ENCODE measurements around the gene CEACAM4.
"Not testable (repeated sequence)": the region's sequence is repeated elsewhere in the genome, so short reads cannot be mapped to it uniquely, and the experiment has no call there.

CEACAM4 gene

GRCh38 chr19:41626877-41627276 is at the start of gene CEACAM4:
Gene CEACAM4, minus strand, starts transcription at chr19:41627074. Its CDS starts 111 bp downstream, at chr19:41626963.
- in situ Hi-C loops (cut with MboI; ENCODE audit: low sequenced_read_pairs) = no loop called here

DNA sequence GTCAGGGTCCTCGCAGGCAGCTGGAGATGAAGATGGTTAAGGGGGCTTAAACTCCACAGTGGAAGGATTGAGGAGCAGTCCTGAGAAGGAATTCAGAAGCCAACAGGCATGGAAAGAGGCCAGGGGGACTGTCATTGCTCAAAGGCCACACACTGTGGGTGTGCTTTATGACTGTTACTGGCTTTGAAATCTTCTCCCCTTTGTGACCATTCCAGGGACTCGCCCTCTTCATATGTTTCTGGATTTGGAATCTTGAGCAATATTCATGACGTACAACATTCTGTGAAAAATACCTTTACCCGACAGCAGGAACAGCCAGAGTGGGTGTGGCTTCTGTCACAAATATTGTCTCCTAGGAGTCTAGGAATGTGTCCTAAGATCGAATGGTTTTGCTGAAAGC is 44.6 kb upstream of the CEACAM4 start:
- in situ Hi-C loops (cut with MboI; ENCODE audit: low sequenced_read_pairs) = no loop called here

- in situ Hi-C loops (cut with MboI; ENCODE audit: low sequenced_read_pairs) = no loop called here
Measured at GRCh38 chr19:41670755-41671154, 43.9 kb upstream of the CEACAM4 start.

DNA sequence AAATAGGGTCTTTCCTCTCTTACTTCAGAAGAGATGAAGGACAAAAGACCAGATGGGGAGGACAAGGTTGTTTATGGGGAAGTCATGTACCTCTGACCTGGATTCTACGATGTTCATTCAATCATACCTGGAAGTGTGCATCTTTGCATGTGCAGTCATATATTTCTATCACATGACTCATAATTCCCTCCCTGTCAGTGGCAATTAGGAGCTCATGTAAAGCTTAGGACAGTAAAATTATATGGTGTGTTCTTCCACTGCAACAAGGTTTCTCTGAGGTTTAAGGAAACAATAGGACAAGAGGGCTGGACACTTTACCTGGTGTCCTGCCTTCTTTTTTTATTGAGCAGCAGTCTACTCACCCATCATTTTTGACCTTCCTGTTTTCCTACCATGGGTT is 41.4 kb upstream of the CEACAM4 start:
- in situ Hi-C loops (cut with MboI; ENCODE audit: low sequenced_read_pairs) = no loop called here

GRCh38 chr19:41666075-41666474 is 39.2 kb upstream of the CEACAM4 start:
- in situ Hi-C loops (cut with MboI; ENCODE audit: low sequenced_read_pairs) = no loop called here

GRCh38 chr19:41657157-41657556 is 30.3 kb upstream of the CEACAM4 start:
- in situ Hi-C loops (cut with MboI; ENCODE audit: low sequenced_read_pairs) = no loop called here

- in situ Hi-C loops (cut with MboI; ENCODE audit: low sequenced_read_pairs) = not testable (repeated sequence)
Measured at GRCh38 chr19:41656756-41657155, 29.9 kb upstream of the CEACAM4 start.

- in situ Hi-C loops (cut with MboI; ENCODE audit: low sequenced_read_pairs) = no loop called here
Measured at GRCh38 chr19:41652250-41652649, 25.4 kb upstream of the CEACAM4 start.

GRCh38 chr19:41649827-41650226 is 23.0 kb upstream of the CEACAM4 start:
- in situ Hi-C loops (cut with MboI; ENCODE audit: low sequenced_read_pairs) = no loop called here

DNA sequence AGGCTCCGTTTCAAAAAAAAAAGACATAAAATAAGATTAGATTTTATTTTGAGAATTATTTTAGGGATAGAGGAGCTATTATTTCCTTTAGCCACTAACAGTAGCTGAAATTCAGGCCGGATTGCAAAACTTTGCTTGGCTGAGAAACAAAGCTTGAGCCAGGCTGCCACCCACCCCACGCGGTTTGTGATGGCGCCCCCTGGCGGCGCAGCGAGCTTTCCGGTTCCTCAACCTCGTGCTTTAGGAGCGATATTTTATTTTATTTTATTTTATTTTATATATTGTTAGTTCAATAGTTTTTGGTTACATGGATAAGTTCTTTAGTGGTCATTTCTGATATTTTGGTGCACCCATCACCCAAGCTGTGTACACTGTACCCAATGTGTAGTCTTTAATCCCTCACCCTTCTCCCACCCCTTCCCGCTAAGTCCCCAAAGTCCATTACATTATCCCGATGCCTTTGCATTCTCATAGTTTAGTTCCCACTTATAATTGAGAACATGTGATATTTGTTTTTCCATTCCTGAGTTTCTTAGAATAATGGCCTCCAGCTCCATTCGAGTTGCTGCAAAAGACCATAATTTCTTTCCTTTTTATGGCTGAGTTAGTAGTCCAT is 19.8 kb upstream of the CEACAM4 start:
- in situ Hi-C loops (cut with MboI; ENCODE audit: low sequenced_read_pairs) = no loop called here

DNA sequence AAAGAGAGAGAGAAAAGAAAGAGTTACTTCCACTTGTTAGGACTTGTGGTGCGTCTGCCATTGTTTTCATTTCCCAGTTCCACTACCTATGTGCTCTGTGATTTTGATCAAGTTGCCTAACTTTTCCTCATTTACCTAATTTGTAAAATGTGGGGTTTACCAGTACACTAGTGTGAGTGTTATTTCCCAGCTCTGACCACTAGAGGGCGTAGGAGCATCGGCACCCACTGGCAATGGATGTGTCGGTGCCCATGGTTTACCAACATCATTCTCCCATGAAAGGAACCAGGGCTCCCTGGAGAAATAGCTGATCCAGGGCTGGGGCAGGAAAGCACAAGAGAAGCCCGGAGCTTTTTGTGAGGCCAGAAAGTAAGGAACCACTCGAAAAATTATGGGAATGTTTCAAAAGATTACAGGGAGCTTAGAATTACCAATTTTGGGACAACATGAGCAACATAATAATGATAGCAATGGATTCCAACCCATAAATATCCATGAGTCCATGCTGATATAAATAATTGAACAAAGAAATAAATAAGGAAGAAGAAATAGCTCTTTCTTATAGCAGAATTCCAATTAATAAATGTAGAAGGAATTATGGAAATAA is 15.1 kb upstream of the CEACAM4 start:
- in situ Hi-C loops (cut with MboI; ENCODE audit: low sequenced_read_pairs) = no loop called here

- in situ Hi-C loops (cut with MboI; ENCODE audit: low sequenced_read_pairs) = no loop called here
Measured at GRCh38 chr19:41638641-41639081, 11.8 kb upstream of the CEACAM4 start.

DNA sequence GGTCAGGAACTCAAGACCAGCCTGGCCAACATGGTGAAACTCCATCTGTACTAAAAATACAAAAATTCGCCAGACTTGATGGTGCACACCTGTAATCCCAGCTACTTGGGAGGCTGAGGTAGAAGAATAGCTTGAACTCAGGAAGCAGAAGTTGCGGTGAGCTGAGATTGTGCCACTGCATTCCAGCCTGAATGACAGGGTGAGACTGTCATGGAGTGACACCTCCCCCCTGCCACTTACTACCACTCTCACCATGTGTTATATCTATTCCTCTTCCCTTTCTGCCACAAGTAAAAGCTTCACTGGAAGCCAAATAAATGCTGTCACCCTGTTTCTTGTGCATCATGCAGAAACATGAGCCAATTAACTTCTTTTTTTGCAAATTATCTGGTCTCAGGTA is 10.6 kb upstream of the CEACAM4 start:
- in situ Hi-C loops (cut with MboI; ENCODE audit: low sequenced_read_pairs) = no loop called here

DNA sequence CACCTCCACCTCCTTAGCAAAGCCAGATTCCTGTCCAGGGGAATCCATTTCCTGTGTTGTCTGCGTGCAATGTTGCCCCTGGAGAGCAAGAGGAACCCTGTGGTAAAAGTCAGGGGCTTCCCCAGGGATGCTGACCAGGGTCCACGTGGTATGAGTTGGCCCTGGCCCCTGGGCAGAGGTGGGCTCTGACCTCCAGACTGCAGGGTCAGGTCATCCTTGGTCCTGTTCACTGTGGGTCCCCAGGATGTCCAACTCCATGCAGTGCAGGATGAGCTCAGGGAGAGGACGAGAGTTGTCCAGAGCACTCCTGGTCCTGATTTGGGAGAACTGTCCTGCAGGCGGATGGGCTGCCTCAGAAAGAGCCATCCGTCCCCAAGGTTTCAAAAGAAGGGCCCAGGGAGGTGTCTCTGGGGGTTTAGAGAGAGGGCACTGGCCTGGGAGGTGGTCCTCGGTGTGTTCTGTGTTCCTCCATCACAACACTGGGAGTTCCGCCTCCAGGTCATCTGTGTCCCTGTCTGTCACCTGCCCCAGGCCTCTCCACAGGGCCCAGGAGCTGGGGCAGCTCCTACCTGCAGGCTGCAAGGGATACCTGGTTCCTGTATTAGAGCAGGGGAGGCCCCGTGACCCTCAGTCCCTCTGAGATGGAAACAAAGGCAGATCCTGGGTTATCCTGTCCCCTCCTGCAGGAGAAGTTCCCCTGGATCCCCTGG is 1.2 kb upstream of the CEACAM4 start:
- in situ Hi-C loops (cut with MboI; ENCODE audit: low sequenced_read_pairs) = no loop called here

DNA sequence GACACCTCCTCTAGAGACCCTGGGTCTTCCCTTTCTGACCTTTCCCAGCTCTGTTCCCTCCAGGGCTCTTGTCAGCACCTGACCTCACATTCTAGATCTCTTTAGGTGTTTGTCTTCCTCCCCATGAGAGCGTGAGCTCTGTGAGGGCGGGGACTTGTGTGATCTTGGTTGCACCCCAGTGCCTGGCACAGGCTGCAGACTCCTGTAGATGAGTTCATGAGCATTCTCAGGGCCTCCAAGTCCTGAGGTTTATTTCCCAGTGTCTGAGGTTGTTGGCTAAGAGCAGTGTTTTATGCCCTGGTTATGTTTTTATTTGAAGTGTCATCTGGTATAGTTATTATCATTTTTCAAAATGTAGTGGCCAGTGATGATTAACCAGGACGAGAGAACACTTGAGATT is 596 bp downstream of the CEACAM4 start:
- in situ Hi-C loops (cut with MboI; ENCODE audit: low sequenced_read_pairs) = no loop called here

DNA sequence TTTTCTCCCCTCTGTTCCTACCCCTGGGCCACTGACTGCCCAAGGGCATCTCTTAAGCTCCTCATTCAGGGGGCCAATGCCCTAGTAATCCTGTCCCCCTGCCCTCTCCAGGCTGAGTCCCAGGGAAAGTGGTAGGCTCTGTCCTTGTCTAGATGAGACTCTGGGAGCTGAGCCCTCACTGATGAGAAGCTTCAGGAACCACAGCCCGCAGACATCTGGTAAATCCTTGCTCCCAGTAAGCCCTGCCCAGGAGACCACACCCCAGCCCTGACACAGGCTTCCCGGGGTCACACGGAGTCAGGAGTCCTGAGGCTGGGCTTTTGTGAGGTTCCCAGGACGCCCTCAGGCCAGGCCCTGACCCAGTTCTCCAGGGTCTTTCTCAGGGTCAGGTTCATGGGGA is 1.9 kb downstream of the CEACAM4 start:
- in situ Hi-C loops (cut with MboI; ENCODE audit: low sequenced_read_pairs) = no loop called here

- in situ Hi-C loops (cut with MboI; ENCODE audit: low sequenced_read_pairs) = no loop called here
Measured at GRCh38 chr19:41624515-41624914, 2.4 kb downstream of the CEACAM4 start.

DNA sequence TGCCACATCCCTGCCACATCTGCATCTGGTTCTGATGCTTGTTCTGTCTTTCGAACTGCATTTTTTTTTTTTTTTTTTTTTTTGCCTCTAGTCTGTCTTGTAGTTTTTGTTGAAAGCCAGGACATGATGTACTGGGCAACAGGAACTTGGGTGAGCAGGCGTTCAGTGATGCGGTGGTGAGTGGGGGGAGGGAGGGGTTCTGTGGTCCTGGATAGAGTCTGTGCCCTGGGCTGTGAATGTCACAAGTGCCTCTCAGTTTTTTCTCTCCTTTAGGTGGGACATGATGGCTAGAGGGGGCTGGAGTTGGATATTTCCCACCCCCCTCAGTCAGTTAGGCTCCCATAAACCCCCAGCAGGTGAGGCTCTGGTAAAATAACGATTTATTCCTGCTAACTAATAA is 3.5 kb downstream of the CEACAM4 start:
- in situ Hi-C loops (cut with MboI; ENCODE audit: low sequenced_read_pairs) = no loop called here

DNA sequence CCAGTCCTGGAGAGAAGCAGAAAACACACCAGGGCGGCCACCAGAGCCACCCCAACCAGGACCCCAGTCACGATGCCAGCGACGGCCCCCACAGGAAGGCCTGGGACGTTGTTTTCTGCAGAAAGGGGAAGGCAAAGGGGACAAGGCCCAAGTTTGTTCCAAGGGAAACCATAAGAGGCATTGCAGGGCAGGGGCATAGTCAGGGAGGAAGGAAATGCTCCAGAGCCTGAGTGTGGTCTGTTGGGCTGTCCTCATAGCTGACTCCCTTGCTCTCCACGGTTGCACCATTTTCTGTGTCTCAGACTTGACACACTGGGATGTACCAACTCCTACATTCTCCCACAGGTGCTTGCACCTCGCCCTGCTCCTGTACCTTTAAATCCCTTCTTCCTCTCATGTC is 5.2 kb downstream of the CEACAM4 start:
- in situ Hi-C loops (cut with MboI; ENCODE audit: low sequenced_read_pairs) = no loop called here

- in situ Hi-C loops (cut with MboI; ENCODE audit: low sequenced_read_pairs) = no loop called here
Measured at GRCh38 chr19:41621226-41621625, 5.6 kb downstream of the CEACAM4 start.

GRCh38 chr19:41620171-41620570 is 6.7 kb downstream of the CEACAM4 start:
- in situ Hi-C loops (cut with MboI; ENCODE audit: low sequenced_read_pairs) = no loop called here

DNA sequence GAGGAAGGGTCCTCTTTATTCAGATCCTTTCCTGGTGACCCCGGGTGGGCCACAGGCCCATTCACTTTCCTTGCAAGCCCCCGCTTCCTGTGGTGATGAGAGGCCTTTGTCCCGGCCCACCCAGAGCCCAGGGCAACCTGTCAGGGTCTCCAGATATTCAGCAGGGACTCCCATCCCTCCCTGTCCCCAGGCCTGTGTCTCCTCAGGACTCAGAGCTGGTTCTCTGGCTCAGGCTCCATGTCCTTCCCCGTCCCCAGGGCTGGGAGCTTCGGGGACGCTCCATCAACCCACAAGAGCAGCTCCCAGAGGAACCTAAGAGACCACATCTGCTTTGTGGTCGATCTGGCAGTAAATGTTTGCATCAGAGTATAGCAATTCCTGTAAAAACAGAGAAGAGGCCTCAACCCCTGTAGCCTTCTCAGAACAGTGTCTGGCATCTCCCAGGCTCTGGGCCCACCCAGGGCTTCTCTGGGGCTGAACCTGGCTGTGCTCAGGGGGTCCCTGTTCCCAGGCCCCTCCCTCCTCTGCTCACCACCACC is 7.8 kb downstream of the CEACAM4 start:
- in situ Hi-C loops (cut with MboI; ENCODE audit: low sequenced_read_pairs) = no loop called here
